K562 (cell line): ENCODE results near the gene MC5R. TPM values are rescaled to one million over a fixed set of nuclear protein-coding genes. Genes with fewer than 3 reads are reported as not detected.

ENCODE experiments used
- ATAC-seq: fragments of 200-7000 bp; cut with Tn5 transposase; 3 replicates; pipeline ENCODE4 v1.9.1; 2020; ENCODE audit warnings: moderate library complexity
- BruUV-seq: library from RNA; stranded (reverse); fragments of 400-500 nt; replicated peaks from 2 replicates; lab custom pipeline; 2021; lab: Mats Ljungman, UMichigan
- CTCF ChIA-PET: fragments of 300-600 bp; formaldehyde crosslinking; extraction: SDS; loops from one replicate; lab custom pipeline; 2021; ENCODE audit warnings: low intra/inter-chr PET ratio; lab: Yijun Ruan, JAX
- POLR2A ChIA-PET: fragments of 300-600, 350-650 bp; sonication (Branson Sonifier 250); formaldehyde crosslinking; extraction: SDS; loops from one replicate; lab custom pipeline; 2021; ENCODE audit warnings: antibody characterized with exemption, inconsistent platforms; lab: Yijun Ruan, JAX
- DNase-seq, 4 experiments: peaks; one replicate each; pipeline versions ENCODE4 v3.0.0 to v3.0.0-alpha.2; 2011 to 2018; ENCODE audit warnings: low spot score in 3 of 4, mixed read lengths in 3 of 4; ENCODE audit errors: extremely low read depth in 1 of 4
- FAIRE-seq: peaks from 2 replicates; lab custom pipeline; 2011; peaks lifted over from hg19 to GRCh38; lab: Jason Lieb, UNC
- H2AFZ ChIP-seq: 2 replicates; pipeline ENCODE4 v1.6.0; 2011; ENCODE audit warnings: low read depth, low read length, control low read depth, inconsistent platforms
- H3K27ac ChIP-seq: fragments of 200-600 bp; 3 replicates; pipeline ENCODE4 v1.8.0; 2011; ENCODE audit warnings: low read depth, mild to moderate bottlenecking, control low read depth, inconsistent platforms, low read length, moderate library complexity, mixed read lengths; ENCODE audit errors: extremely low read depth
- H3K27me3 ChIP-seq, 2 experiments: fragments of 300-600 bp in 1 of 2; 2 replicates in 1 of 2; 3 replicates in 1 of 2; pipeline versions ENCODE4 v1.6.0 to v1.8.0; 2011; ENCODE audit warnings: inconsistent platforms in 2 of 2, low read length in 2 of 2, mild to moderate bottlenecking in 1 of 2, mixed read lengths in 1 of 2, moderate library complexity in 1 of 2; ENCODE audit not compliant: control insufficient read depth in 2 of 2, insufficient read depth in 2 of 2
- H3K36me3 ChIP-seq: fragments of 300-600 bp; 3 replicates; pipeline ENCODE4 v1.8.0; 2011; ENCODE audit warnings: mild to moderate bottlenecking, low read length, inconsistent platforms; ENCODE audit not compliant: control insufficient read depth, insufficient read depth
- H3K4me1 ChIP-seq, 2 experiments: fragments of 200-600 bp in 1 of 2; replicated peaks in 1 of 2; 2 replicates in 1 of 2; 3 replicates in 1 of 2; pipeline versions ENCODE4 v1.5.1 to v1.8.0; 2011; ENCODE audit warnings: inconsistent platforms in 2 of 2, low read length in 2 of 2, mild to moderate bottlenecking in 1 of 2, mixed read lengths in 1 of 2, moderate library complexity in 1 of 2; ENCODE audit not compliant: control insufficient read depth in 2 of 2, insufficient read depth in 2 of 2
- H3K4me2 ChIP-seq: 2 replicates; pipeline ENCODE4 v1.6.1; 2011; ENCODE audit warnings: low read length, control low read depth, inconsistent platforms, mixed read lengths; ENCODE audit not compliant: insufficient read depth
- H3K4me3 ChIP-seq: fragments of 200-600 bp; sonication (generic), shearing (Covaris generic); 2 replicates; pipeline ENCODE4 v1.5.1; 2016; ENCODE audit warnings: control low read depth, inconsistent platforms
- H3K79me2 ChIP-seq: fragments of 200-600 bp; 3 replicates; pipeline ENCODE4 v1.8.0; 2011; ENCODE audit warnings: low read length, inconsistent platforms; ENCODE audit not compliant: control insufficient read depth, insufficient read depth
- H3K9ac ChIP-seq, 2 experiments: 2 replicates each; pipeline versions ENCODE4 v1.6.0 to v1.6.1; 2011; ENCODE audit warnings: low read depth in 2 of 2, low read length in 2 of 2, control low read depth in 1 of 2, inconsistent platforms in 1 of 2, mild to moderate bottlenecking in 1 of 2, mixed read lengths in 1 of 2; ENCODE audit not compliant: insufficient read depth in 1 of 2
- H3K9me1 ChIP-seq: one replicate; pipeline ENCODE4 v1.6.0; 2011; ENCODE audit warnings: inconsistent platforms, mild to moderate bottlenecking, low read length, moderate library complexity; ENCODE audit not compliant: control insufficient read depth, insufficient read depth
- H3K9me3 ChIP-seq: replicated peaks from 2 replicates; pipeline ENCODE4 v1.5.1; 2011; ENCODE audit warnings: low read depth, low read length, inconsistent platforms; ENCODE audit not compliant: control insufficient read depth, insufficient read depth
- H4K20me1 ChIP-seq: replicated peaks from 2 replicates; pipeline ENCODE4 v1.6.1; 2011; ENCODE audit warnings: low read length, inconsistent platforms, mixed read lengths; ENCODE audit not compliant: control insufficient read depth, insufficient read depth
- CEBPB ChIP-seq: fragments of 450-650 bp; IDR thresholded peaks from 2 replicates; pipeline ENCODE4 v1.6.1; 2016; ENCODE audit warnings: missing genetic modification characterization, missing compliant biosample characterization
- ERF ChIP-seq: fragments of 450-650 bp; formaldehyde crosslinking; IDR thresholded peaks from 2 replicates; pipeline ENCODE4 v1.4.0; 2020; ENCODE audit warnings: mild to moderate bottlenecking, mixed read lengths
- ILK ChIP-seq: fragments of 450-650 bp; IDR thresholded peaks from 2 replicates; pipeline ENCODE4 v1.6.1; 2016; ENCODE audit warnings: missing genetic modification characterization, low read depth, mild to moderate bottlenecking, missing compliant biosample characterization, moderate library complexity, borderline replicate concordance
- KLF6 ChIP-seq: fragments of 250-450 bp; sonication (Bioruptor Pico); IDR thresholded peaks from 2 replicates; pipeline ENCODE4 v1.4.0; 2020; ENCODE audit warnings: mild to moderate bottlenecking, moderate library complexity, borderline replicate concordance
- SMAD2 ChIP-seq: fragments of 150-350 bp; IDR thresholded peaks from 2 replicates; pipeline ENCODE4 v1.6.1; 2014; ENCODE audit warnings: low read depth, mild to moderate bottlenecking, low read length
- SMAD4 ChIP-seq: fragments of 250-450 bp; sonication (Bioruptor Pico); conservative IDR thresholded peaks from 2 replicates; pipeline ENCODE4 v1.8.0; 2021; ENCODE audit warnings: inconsistent platforms, mild to moderate bottlenecking, moderate library complexity
- ZBTB8A ChIP-seq: fragments of 450-650 bp; IDR thresholded peaks from 2 replicates; pipeline ENCODE4 v1.6.1; 2018; ENCODE audit warnings: mild to moderate bottlenecking, moderate library complexity; ENCODE audit not compliant: partially characterized antibody
- WGBS: fragments of 100-300 bp; shearing (Covaris generic); methylation state at CpG from one replicate; pipeline ENCODE4 v1.1.6; 2016; ENCODE audit warnings: low coverage, mixed read lengths; ENCODE audit not compliant: insufficient coverage; ENCODE audit errors: missing lambda C conversion rate; 5-methylcytosine and 5-hydroxymethylcytosine counted together
- in situ Hi-C: fragments of 300-500 bp; cut with MboI; formaldehyde crosslinking; loops from 4 replicates; pipeline ENCODE4 v1.15.0; 2018; ENCODE audit warnings: inconsistent platforms, mixed read lengths
- intact Hi-C: fragments of 100-400 bp; cut with micrococcal nuclease; formaldehyde crosslinking; loops from 2 replicates; pipeline ENCODE4 v1.14.2; 2022
- polyA plus RNA-seq, 8 experiments: library from polyadenylated mRNA; depleted of rRNA in 4 of 8; stranded (reverse) in 5 of 8; unstranded in 3 of 8; fragments of >200 nt; fragmentation: Nextera tagmentation in 2 of 8; fragmentation: Illumina TruSeq in 1 of 8; extraction: Ambion mirVana in 2 of 8; extraction: Trizol in 1 of 8; gene quantifications; 2 replicates each; pipeline versions ENCODE4 v1.2.1 to v1.2.3, GENCODE V29; 2011 to 2014; ENCODE audit warnings: inconsistent platforms in 1 of 8, missing spikeins in 1 of 8
- total RNA-seq, 7 experiments: library from RNA; depleted of rRNA in 6 of 7; stranded (reverse); fragments of >200 nt in 6 of 7; fragmentation: Illumina TruSeq in 2 of 7; extraction: Trizol in 2 of 7; gene quantifications; 2 replicates each; pipeline versions ENCODE4 v1.2.1 to v1.2.3, GENCODE V29; 2011 to 2021; ENCODE audit warnings: low replicate concordance in 1 of 7
- TF ChIP-seq, protein P1 (sequence below), 2 experiments: fragments of 250-450 bp in 1 of 2; fragments of 450-650 bp in 1 of 2; sonication (Bioruptor Pico) in 1 of 2; IDR thresholded peaks; 2 replicates each; pipeline versions ENCODE4 v1.6.1 to v1.8.0; 2016 to 2021; ENCODE audit warnings: mild to moderate bottlenecking in 2 of 2, moderate library complexity in 2 of 2, missing compliant biosample characterization in 1 of 2, missing genetic modification characterization in 1 of 2

The MC5R gene
- total and polyA plus RNA-seq, 9 of the 15 experiments (the other 6 are each of a cell fraction or from before 2014, with no cell fraction given) = not detected

GRCh38 chr18:13775058-13775457 lies 48.9 kb upstream of the MC5R start:
- POLR2A ChIA-PET = no interaction called here
- Histone ChIP-seq H3K9me1 (no peaks in the 10 kb centered on the region), H3K9me3 (no peaks in the 10 kb centered on the region), H4K20me1 (no peaks in the 10 kb centered on the region), H3K4me1 (no peaks in the 10 kb centered on the region), H3K36me3 (no peaks in the 10 kb centered on the region), H3K27me3 (no peaks in the 10 kb centered on the region), H3K9ac (no peak overlapping the region), H3K79me2 (no peaks in the 10 kb centered on the region), H3K4me3 (no peak overlapping the region), H3K4me2 (no peak overlapping the region), H2AFZ (no peak overlapping the region), H3K27ac (no peak overlapping the region)
- FAIRE-seq (no peak), ATAC-seq (no peak), DNase-seq (no peak)
- intact Hi-C loops (no loop called here), in situ Hi-C loops (no loop called here)
- CTCF ChIA-PET = no interaction called here
- WGBS = 0% methylated on average over 3 of the region's 3 CpGs
- TF ChIP-seq ILK (tag) (no peak), SMAD4 (CRISPR knock-in tag) (no peak), CEBPB (tag) (no peak), SMAD2 (no peak), ERF (CRISPR knock-in tag) (no peak), KLF6 (CRISPR knock-in tag) (no peak), ZBTB8A (no peak)
- TF ChIP-seq, protein P1, sequence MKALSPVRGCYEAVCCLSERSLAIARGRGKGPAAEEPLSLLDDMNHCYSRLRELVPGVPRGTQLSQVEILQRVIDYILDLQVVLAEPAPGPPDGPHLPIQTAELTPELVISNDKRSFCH (CRISPR knock-in tag; IDR thresholded peaks at IDR 0.05) = no peak
- TF ChIP-seq, protein P1 (tag; IDR thresholded peaks at IDR 0.05) = no peak
- no TSS peak for BruUV-seq
